ENCODE data around the gene C11orf86.

GRCh38 chr11:66962247-66962646 is 12.9 kb upstream of the C11orf86 start:
- TF ChIP-seq ZNF274 (IDR thresholded peaks at IDR 0.05; ENCODE audit: low read depth, low read length) (no peak), YY1 (IDR thresholded peaks at IDR 0.05; ENCODE audit: insufficient read depth, insufficient read length) (no peak)
